GM04503 (cell line): ENCODE results near the gene UTP3.
"Not testable (repeated sequence)": the region's sequence is repeated elsewhere in the genome, so short reads cannot be mapped to it uniquely, and the experiment has no call there.

Source experiments
- DNase-seq: peaks from one replicate; pipeline ENCODE4 v3.0.0-alpha.2; 2012; ENCODE audit warnings: low read depth

UTP3 gene

DNA sequence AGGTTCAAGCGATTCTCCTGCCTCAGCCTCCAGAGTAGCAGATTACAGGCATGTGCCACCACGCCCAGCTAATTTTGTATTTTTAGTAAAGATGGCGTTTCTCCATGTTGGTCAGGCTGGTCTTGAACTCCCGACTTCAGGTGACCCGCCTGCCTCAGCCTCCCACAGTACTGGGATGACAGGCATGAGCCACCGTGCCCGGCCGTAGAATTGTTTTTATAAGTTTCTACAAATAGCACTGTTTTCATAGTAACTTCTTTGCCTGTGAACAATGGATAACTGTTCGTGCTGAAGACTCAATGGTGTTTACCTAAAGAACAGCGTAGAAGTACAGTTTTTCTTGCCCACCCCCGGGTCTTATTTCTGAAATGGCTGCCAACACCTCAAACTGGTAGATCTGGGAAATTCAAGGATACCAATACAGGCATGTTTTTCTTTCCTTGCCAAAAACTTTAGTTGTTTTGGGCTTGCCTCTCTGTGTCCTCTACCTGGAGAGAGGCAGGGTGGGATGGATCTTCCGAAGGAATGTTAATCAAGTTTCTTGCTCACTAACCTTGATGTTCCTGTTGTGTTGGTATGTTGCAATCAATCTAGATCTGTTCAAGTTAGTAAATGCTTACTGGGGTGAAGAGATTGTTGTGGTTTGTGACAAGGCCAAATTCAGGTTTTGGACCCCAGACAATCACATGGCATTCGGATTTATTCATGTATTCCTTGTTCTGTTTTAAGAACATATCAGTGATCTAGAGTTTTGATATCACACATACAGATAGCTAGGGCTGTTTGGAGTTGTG is 30.7 kb downstream of the UTP3 start:
- DNase-seq, result no peak

DNA sequence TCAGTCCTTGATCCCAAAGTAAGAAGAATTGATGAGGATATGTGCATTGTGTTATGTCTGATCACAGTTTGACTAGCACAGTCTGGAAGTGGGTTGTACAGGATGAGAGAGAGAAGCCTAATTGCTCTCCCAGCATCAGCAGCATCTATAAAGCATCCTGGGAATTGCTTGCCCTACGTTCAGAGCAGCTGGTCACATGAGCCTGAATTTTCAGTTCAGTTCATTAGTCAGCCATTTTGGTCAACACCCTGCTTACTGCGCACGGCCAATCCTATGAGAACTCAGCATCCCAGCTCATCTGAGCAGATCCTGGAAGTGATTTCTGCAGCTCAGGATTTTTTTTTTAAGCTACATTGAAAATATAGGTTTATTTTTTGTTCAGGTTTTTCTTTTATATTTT is 33.4 kb downstream of the UTP3 start, which contains the start of gene RUFY3:
Gene RUFY3, plus strand, starts transcription at position 218 of the 400 bp plus-strand sequence. CDS start 610 bp downstream, outside the sequence.
- peak; percentile 90 for DNase-seq

DNA sequence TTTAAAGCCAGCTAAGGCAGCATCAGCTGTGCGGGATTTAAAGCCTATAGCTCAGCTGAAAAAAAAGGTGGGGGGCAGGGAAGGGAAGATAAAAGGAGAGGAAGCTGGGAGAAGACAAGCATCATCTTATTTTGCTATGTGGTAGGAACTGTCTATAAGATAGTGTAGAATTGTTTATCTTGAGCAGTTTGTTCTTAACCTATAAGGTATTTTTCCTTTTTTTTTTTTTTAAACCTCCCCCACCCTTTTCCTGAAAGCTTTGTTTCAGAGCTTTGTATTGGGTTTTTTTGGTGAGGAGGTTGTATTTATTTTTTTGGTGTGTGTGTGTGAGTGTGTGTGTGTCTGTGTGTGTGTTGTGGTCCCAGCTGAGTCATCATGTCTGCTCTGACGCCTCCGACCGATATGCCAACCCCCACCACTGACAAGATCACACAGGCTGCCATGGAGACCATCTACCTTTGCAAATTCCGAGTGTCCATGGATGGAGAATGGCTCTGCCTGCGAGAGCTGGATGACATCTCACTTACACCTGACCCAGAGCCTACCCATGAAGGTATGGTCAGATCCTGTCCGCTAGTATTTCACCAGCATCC is 34.0 kb downstream of the UTP3 start:
- no peak for DNase-seq

DNA sequence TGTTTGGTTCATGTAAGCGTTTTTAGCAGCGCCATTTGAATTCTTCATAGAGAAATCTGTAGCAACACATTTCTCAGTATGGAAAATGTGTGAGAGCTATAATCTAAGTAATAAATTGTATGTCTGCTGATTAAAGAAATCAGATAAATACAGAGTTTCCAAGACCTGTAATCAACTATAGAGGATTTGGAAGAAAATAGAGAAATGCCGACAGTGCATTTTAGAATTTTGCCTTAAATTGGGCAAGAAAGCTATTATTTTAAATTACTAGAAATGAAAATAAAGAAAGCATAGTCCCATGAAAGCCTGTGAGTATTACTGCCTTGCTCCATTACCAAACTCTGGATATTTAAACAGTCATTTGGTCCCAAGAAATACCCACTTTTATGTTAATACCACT is 36.1 kb downstream of the UTP3 start:
- DNase-seq, result no peak

DNA sequence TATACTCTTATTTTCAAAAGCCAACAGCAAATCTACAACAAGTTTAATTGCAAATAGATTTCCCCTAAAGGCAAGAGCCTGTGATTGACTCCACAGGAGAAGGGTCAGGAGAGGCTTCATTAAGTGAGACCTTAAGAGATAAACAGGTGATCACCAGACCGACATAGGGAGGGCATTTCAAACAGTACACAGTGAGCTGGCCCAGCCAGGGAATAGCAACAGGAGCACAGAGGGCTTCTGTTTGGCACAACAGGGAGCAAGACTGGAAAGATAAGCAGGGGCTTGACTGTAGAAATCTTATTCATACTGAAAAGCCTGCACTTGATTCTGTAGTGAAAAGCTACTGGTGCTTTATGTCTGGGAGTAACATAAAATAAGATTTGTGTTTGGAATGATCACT is 37.3 kb downstream of the UTP3 start:
- DNase-seq, result no peak

DNA sequence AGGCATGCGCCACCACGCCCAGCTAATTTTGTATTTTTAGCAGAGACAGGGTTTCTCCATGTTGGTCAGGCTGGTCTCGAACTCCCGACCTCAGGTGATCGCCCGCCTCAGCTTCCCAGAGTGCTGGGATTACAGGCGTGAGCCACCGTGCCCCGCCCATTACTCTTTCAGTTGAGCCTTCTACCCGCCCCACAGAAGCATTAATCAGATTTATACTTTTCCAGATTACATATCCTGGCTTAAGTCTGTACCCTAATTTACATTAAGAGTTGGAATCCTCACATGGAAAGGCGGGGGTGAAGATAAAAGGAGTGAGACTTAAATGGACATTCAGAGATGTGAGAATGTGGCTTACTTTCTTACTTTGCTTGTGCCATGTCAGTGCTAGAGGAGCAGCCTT is 38.2 kb downstream of the UTP3 start:
- DNase-seq, result not testable (repeated sequence)

DNA sequence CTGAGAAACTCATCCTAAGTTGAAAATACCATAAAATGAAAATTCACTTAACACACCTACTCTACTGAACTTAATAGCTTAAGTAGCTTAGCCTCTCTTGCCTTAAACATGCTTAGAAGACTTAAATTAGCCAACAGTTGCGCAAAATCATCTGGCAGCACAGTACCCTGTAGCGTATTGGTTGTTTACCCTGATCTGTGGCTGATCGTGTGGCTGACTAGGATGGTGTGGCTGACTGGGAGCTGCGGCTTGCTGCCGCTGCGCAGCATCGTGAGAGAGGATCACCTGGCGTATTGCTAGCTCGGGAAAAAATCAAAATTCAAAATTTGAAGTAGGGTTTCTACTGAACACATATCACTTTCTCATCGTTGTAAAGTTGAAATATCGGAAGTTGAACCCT is 39.8 kb downstream of the UTP3 start:
- no peak for DNase-seq

DNA sequence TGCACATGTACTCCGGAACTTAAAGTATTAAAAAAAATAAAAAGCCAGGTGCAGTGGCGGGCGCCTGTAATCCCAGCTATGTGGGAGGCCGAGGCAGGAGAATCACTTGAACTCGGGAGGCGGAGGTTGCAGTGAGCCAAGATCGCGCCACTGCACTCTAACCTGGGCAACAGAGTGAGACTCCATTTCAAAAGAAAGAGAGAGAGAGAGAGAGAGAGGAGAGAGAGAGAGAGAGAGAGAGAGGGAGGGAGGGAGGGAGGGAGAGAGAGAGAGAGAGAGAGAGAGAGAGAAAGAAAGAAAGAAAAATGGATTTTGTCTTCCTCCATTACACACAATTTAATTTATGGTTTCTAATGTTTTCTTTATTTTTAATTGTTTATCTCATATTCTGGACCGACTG is 44.5 kb downstream of the UTP3 start:
- not testable (repeated sequence) for DNase-seq

DNA sequence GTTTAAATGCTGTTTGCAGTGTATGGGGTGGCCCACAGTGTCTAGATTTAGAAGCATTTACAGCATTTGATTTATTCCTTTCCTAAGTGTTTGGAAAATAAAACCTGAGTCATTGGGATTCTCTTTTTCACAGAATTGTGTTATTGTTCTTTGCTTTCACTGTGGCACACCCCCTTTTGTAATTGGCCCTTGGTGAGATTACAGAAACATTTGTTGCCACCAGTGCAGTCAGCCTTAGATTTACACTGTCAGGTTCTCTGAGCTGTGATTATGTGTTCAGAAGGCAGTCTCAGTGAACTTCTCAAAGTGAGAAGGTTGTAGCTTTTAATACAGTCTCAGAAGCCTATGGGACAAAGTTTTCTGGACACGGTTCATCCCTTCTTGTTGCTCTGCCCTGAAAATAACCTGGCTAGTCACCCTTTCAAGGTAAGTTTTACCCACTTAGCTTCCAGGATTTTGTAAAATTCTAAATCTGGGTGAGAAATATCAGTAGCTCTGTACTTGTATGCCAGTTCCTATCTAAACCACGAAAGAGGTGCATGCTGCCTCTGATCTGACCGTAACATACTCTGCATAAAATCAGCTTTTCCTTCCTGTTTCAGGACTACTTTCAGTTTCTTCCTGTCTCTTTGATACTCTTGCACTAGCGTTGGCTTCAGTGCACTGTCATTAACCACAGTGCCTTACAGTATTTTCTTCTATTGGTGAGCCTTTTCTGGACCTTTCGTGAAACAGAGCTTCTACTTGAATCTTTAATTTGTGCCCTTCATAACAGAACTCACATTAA is 46.0 kb downstream of the UTP3 start:
- no peak for DNase-seq

DNA sequence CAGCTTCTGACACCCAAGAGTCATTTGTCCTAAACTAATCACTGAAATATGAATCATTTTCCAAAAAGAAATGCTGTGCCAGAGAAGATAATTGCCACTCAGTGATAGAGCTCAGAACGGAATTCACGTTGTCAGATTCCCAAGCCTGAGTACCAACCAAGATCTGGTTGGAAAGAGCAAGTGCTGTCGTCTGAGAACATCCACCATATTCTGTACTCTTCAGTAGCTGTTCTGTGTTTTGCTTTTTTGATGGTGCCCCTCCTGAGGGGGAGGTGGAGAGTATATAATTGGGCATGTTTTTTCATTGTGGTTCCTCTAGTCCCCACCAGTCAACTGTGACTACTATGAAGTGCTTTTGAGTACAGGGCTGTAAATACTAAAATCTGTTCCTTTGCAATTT is 46.6 kb downstream of the UTP3 start:
- DNase-seq, result no peak

DNA sequence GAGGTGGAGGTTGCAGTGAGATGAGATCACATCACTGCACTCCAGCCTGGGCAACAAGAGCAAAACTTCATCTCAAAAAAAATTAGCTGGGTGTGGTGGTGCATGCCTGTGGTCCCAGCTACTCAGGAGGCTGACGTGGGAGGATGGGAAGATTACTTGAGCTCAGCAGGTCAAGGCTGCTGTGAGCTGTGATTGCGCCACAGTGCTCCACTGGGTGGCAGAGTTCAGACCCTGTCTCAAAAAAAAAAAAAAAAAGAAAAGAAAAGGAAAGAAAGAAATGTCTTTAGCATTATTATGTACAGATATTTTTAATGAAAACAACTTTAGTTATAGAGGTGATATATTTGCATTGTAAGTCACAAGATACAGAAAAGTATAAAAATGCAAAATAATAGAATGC is 47.6 kb downstream of the UTP3 start:
- DNase-seq, result not testable (repeated sequence)

DNA sequence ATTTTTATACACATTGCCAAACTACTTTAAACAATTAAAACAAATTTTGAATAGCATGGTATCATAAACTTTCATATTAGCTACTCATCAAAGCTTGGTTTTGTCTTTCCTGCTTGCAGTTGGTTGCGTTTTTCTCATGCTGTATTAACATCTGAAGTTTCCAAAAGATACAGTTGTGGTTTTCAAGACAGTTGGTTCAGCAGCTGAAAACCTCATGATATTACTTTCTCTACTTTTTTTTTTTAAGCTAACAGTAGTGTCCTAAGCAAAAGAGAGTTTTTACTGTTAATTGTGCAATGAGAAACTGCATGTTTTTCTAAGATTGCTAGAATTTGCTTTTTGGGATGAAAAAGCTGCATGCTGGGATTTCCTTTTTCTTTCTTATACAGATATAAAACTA is 48.7 kb downstream of the UTP3 start:
- DNase-seq, result no peak

DNA sequence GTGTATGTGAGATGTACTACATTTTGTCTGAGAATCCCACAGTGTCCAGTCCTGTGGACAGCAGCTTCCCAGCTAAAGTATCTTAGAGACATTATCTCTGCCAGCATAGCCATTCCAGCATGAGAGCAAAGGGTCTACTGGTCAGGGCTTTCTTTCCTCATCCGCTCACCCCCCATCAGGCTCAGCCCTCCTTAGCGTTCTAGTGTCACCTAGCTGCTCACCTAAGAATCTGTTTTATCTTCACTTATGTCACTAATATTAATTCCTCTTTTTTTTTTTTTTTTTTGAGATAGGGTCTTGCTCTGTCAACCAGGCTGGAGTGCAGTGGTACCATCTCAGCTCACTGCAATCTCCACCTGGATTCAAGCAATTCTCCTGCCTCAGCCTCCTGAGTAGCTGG is 49.1 kb downstream of the UTP3 start:
- DNase-seq, result no peak

DNA sequence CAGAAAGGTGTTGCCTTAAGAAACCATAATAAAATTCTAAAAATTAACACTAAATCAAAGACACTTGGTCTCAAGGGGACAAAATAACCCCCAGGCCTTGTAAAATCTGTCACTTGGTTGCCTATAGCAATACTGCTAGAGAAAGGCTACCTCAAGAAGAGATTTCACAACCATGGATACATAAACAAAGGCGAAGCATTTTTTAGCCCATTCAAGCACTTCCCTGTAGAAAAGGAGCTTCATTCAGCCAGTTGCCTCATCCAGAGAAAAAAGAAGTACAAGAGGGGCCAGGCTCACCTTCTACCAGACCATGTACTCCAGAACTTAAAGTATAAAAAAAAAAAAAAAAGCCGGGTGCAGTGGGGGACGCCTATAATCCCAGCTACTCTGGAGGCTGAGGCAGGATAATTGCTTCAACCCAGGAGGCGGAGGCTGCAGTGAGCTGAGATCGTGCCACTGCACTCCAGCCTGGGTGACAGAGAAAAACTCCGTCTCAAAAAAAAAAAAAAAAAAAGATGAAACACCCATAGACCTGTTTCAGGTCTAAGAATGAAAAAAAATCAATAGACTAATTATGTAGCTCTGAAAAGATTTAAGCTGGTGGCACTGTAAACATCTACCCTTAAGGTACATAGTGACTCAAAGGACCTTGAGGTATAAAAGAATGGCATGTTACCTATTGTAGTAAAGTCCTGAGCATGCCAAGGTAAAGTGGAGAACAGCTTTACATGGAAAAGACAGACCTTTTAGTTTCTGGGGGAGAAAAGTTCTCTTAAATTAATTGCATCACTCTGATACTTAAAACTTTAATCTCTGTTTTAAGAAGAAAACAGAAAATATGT is 51.4 kb downstream of the UTP3 start:
- DNase-seq, result no peak
